H4 (cell line): ENCODE results near the gene PCBP3. TPM values are rescaled to one million over a fixed set of nuclear protein-coding genes. Genes with fewer than 3 reads are reported as not detected.
"Not testable (repeated sequence)": the region's sequence is repeated elsewhere in the genome, so short reads cannot be mapped to it uniquely, and the experiment has no call there.

ENCODE experiments used
- DNase-seq: peaks from one replicate; pipeline ENCODE4 v3.0.0-alpha.2; 2015; ENCODE audit warnings: low spot score
- total RNA-seq: library from RNA; depleted of rRNA; stranded (reverse); fragments of >200 nt; shearing (Covaris generic); gene quantifications from 2 replicates; pipeline ENCODE4 v1.2.3, GENCODE V29; 2014

The PCBP3 gene
- total RNA-seq, 1 experiment from 2014 or later = 6.1 TPM

DNA sequence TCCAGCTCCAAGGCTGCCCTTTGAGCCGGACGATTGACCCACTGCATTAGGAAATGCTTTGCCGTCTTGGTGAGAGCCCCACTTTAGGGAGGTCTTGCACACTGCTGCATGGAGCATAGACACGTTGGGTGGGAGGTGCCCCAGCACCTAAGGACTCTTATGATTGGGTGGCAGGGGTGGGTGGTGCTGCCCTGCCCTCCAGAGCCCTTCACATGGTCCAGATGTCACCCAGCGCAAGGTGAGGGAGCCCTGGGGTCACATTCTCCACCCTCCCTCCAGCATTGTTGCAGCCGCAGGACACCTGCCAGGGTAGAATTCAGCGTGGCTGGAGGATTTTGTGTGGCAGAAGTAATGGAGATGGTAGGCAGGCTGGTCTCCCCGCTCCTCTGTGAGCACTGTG, 200.7 kb downstream of the PCBP3 start:
- DNase-seq = no peak

DNA sequence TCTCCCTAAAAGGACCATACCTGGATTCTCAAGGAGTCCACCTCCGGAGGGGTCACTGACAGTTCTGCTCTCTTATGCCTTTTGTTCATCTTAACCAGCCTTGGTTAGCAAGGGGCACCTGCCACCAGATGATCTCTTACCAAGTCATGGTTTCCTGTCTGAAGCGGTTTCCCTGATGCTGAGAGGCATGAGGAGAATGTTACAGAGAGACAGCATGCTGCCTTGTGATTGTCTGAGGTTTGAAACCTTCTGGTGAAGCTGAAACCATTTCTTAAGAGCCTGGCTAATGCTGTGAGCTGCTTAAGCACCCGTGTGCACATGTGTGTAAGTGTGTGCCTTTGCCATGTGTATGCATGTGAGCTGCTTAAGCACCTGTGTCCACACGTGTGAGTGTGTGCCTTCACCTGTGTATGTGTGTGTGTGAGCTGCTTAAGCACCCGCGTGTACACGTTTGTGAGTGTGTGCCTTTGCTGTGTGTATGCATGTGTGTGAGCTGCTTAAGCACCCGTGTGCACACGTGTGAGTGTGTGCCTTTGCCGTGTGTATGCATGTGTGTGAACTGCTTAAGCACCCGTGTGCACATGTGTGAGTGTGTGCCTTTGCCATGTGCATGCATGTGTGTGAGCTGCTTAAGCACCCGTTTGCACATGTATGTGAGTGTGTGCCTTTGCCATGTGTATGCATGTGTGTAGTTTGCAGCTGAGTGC, 201.7 kb downstream of the PCBP3 start:
- DNase-seq = no peak

DNA sequence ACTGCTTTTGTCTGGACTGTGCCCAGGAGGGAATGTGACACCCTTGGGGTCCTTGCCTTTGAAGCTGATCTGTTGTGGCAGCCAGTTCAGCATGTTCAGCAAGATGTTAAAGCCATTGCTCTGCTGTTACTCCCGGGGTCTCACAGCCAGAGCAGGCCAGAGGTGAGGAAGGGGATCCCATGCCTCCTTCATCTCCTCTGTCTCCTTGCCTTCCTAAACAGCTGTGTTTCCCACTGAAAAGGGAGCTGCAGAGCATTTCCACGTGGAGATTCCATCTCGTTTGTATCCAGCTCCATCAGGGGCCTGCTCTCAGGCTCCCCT, 202.2 kb downstream of the PCBP3 start:
- no peak for DNase-seq

DNA sequence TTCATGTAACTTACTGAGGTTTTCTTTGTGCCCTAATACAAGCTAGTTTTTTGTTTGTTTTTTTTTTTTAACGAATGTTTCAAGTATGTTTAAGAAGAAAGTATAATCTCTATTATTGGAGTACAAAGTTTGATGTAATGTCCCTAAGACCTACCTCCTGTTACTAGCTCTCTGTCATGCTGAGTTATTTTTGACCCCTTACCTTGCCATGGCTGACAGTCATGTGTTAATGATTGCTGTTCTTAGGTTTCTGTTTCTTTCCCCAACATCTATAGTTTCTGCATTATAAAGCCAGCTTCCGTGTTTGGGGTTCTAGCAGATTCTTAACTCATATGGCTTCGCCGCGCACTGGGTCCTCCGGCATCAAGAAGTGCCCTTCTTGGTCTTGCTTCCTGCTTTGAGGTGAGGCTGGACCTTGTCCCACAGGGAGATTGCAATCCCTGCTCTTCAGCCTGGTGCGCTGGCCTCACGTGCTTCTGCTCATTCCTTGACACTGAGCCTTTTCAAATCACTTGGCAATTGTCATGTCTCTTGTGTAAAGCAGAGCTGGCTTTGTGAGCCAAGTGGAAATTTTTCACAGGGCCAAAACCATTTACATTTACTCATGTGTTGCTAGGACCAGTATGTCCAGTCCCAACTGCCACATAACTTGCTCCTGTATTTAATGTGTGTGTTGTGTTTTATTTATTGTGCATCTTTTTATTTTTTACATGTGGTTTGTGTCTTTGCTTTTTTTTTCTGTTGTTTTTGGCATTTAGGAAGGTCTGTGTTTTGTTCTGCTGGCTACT, 203.0 kb downstream of the PCBP3 start:
- no peak for DNase-seq

DNA sequence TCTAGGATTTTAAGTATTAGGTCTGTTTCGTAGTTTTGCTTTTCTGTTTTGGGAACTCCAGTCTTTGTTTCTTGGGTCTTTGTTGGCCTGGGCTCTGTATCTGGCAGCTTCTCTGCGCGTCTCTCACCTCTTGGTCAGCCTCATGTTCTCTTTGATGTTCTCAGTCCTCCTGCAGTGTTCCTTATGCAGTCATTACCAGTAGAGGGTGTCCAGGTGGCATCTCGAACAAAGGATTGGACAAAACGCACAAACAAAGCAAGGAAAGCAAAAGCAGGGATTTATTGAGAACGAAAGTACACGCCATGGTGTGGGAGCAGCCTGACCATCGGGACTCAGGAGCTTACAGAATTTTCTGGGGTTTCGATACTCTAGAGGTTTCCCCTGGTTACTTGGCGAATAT, 204.3 kb downstream of the PCBP3 start:
- no peak for DNase-seq

DNA sequence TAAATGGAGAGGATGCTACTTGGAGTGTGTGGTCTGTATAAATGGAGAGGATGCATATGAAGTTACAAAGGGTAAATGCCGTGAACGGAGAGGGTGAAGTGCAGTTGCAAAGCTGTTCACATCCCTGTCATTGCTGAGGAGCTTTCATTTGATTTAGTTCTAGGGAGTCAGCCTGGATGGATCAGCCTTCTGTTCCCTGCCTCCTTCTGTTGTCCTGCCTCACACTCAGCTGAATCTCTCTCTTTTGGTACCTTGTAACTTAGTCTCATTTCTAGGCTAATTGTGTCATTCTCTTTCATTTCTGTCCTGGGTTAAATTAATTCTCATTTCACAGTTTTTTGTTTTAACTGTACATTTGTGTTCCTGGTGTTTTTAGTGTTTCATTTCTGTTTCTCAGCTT, 204.8 kb downstream of the PCBP3 start:
- DNase-seq = no peak

DNA sequence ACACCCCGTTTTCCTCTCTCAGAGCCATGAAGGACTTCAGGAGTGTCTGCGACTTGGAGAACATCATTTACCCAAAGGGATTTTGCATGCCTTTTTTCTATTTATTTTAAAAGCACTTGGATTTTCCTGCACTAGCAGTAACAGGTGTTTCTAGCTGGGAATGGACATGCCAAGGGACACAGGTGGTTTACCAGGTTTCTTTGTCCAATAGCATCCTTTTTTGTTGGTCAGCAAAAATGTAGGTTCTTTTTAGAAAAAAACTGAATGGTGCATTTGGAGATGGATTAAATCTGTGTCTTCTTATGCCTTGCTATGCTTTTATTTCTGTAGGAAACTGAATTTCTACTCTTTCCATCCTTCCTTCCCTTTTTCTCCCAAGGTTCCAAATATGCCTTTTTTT, 205.3 kb downstream of the PCBP3 start:
- DNase-seq = no peak

DNA sequence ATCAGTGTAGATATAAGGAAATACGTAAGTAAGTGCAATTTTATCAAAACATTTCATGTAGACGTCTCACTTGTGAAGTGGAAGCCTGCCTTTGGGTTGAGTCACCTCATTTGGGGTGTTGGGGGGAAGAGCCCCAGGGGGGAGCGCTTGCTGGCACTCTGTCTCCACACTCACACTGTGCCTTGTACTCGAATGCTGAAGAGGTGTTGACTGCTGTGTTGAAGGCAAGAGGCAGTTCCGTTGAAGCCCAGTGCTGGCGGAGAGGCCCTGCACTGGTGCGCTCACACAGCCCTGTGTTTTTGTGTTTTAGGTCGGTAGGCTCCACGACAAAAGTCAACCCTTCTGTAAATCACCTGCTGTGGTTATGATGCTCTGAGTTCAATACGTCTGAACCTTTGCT, 206.1 kb downstream of the PCBP3 start:
- DNase-seq = no peak

DNA sequence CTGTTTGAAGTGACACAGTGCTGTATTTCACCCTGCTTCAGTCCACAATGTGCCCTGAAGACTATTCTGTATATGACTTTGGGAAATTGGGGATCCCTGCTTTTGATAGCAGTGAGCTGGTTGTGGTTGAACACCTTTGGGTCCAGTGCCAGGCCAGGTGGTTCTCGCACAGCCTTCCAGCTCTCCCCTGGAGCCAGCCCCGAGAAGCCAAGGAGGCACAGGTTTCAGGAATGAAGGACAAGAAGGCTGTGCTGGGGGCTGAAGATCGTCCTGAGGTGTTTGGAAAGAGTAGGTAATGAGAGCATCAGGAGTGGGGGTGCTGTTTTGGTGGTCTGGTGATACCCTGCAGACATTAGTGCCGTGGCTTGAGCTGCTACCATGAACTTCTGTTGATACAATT, 206.7 kb downstream of the PCBP3 start:
- DNase-seq = no peak

DNA sequence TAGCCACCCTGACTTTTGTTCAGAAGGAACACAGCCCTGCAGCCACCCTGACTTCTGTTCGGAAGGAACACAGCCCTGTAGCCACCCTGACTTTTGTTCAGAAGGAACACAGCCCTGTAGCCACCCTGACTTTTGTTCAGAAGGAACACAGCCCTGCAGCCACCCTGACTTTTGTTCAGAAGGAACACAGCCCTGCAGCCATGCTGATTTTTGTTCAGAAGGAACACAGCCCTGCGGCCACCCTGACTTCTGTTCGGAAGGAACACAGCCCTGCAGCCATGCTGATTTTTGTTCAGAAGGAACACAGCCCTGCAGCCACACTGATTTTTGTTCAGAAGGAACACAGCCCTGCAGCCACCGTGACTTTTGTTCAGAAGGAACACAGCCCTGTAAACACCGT, 208.9 kb downstream of the PCBP3 start:
- DNase-seq = not testable (repeated sequence)

DNA sequence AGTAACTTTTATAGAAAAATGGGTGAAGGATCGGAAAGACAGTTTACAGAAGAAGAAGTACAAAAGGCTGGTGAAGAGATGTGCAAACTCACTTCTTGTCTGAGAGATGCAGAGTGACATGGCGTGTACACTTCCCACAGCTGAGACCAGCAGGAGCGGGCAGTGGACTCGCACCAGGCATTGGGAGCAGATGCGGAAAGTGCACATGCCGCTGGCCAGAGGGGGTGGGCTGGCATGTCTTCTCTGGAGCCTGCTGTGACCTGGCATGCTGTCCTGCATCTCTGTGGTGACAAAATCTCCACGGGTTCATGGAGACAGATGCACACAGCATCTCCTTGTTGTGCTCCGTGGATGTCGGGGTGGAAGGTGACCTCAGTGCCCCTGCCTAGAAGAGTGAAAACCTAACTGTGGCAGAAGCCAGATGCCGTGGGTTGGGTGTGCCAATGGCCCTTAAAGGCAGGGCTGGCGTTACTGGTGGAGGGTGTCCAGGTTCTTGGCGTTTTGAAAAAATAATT, 209.4 kb downstream of the PCBP3 start:
- DNase-seq = no peak

DNA sequence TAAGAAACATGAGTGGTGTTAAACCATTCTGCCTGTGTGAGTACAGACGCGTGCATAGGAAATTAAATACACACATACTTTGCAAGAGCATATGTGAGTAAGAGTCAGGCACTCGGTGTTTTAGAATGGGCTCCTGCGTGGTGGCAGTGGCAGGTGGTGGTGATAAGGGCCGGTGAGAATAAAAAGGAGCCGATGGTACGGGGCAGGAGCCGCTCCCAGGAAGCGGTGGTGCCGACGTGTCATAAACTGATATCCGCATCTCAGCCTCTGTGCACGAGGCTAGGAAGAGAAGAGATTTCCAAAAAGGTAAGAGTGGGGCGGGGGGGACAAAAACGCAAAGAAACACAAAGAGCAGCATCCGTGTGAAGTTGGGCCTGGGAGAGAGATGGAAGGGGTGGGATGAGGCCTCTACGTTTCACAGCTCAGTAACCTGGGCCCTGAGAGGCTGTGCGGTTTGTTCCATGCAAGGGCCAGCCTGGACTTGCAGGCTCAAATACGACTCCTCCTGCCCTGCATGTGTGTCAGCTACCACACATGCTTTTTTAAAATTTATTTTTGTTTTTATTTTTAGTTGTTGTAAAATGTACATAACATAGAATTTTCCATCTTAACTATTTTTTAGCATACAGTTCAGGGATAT, 210.3 kb downstream of the PCBP3 start:
- no peak for DNase-seq

DNA sequence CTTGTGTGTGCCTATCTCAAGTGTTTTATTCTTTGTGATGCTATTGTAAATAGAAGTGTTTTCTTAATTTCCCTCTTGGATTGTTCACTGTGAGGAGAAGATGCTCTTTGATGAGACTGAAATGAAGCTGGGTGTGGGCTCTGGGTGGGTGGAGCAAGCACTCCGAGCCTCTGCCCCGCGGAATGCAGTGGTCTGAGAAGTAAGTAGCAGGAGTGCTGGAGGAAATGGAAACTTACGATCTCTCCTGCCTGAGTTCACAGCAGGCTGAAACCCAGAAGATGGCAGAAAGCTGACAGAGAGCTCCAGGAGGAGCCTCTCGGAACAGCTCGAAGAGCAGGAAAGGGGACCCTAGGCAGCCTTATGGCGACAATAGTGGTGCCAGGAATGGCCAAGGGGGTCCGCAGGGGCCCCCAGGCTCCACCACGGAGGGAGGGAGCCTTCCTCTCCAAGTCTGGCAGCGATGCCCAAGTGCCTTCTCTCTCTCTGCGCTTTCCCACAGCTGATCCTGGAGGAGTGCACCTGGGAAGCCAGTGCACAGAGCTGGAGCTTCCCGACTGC, 211.2 kb downstream of the PCBP3 start:
- DNase-seq = no peak

DNA sequence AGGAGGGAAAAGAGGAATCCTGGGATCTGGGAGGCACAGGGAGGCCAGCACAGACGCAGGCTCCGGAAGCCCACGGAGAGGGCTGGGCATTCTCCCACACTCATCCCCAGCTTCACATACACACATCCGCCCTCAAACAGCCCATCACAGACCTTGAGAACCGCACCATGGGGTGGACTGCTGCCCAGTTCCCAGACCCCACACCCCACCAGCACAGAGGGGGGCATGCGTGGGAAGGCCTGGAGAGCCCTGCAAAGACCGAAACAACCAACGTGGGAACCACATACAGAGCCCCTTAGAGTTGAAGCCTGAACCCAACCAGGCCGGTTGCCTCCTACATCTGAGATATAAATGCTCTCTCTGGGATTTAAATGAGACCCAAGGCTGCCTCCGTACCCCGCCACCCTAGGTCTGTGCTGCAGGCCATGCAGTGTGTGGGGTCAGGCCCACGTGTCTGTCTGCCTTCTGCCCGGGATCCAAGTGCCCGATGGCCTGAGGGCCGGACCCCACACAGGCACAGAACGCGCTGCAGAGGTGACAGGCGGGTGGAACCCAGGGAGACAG, 211.8 kb downstream of the PCBP3 start:
- DNase-seq = no peak

DNA sequence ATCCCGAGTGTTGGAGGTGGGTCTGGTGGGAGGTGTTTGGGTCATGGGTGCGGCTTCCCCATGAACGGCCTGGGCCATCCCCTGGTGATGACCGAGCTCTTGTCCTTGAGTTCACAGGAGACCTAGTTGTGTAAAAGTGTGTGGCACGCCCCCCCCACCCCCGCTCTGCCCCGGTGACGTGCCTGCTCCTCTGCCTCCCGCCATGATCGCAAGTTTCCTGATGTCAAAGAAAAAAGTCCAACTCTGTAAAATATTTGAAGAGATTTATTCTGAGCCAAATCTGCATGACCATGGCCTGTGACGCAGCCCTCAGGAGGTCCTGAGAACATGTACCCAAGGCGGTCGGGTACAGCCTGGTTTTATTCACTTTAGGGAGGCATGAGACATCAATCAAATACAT, 212.9 kb downstream of the PCBP3 start:
- DNase-seq = no peak

DNA sequence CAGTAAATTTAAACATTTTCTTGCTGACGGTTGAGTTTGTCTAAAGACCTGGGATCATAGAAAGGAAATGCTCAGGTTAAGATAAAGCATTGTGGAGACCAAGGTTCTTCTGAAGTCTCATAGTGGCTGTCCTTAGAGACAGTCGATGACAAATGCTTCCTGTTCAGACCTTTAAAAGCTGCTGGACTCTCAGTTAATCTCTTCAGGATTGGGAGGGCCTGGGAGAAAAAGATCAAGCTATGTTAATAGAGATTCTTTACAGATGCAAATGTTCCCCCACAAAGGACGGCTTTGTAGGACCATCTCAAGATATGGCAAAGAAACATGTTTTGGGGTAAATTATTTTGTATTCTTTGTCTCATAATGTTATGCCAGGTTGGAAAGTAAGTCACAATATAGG, 213.4 kb downstream of the PCBP3 start:
- DNase-seq = no peak

DNA sequence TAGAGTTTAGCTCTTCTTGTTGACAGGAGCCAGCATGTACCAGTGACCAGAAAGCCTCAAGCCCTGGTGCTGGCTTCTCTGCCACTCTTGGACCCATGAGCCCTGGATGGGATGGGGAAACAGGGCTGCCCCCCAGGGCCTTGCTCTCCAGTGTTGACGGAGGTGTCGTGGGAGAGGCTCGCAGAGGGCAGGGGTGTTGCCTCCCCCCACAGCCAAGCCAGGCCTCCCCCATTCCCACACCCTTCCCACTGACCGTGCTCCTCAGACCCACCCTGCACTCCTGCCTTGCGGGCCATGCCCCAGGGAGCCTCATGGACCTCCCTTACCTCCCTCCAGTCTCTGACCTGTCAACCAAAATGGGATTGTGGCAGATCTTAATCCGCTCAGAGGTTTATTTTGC, 214.2 kb downstream of the PCBP3 start:
- DNase-seq = no peak

DNA sequence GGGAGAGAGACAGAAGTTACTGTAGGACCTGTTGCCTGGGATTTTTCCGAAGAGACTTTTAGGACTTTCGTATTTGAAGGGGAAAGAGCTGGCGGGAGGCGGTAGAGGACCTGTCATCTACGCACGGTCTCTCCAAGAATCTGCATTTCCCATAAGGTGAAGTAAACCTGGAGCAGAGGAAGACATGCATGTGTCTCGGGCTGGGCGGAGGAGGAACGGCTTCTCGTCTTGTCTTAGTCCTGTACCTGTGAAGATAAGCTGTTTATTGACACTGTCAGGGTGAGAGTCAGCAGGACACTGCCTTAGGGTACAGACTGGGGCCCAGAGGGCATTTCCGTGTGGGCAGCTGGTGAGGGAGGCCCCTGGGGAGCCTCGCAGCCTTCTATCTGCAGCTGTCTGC, 214.7 kb downstream of the PCBP3 start:
- DNase-seq = no peak

DNA sequence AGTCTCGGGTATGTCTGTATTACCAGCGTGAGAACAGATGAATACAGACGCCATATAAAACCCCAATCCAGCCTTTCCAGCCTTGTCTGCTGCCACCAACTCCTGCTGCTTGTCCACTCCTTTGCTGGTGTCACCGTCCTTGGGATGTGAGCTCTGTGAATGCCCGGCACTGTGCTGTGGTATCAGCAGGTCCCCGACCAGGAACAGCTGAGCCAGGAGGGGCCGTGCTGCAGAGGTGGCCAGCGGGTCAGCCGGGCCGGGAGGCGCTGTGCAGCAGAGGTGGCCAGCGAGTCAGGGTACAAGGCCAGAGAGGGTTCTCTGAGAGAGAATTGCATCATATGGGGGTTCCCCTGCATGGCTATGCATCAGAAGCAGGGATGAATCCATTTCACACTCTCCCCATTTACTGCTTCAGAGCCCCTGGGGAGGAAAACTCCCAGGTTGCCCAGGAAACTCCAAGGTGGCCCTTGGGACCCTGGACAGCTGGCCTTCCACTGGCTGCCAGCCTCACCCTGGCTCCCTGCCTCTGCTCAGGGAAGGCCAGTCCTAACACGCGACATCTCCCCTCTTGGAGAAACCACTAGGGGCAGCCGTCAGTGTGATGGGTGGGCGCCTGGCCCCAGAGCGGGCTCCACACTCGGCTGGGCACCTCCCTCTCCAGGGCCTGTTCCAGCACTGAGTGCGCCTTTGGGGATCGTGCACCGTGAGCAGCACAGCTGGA, 215.7 kb downstream of the PCBP3 start:
- no peak for DNase-seq

DNA sequence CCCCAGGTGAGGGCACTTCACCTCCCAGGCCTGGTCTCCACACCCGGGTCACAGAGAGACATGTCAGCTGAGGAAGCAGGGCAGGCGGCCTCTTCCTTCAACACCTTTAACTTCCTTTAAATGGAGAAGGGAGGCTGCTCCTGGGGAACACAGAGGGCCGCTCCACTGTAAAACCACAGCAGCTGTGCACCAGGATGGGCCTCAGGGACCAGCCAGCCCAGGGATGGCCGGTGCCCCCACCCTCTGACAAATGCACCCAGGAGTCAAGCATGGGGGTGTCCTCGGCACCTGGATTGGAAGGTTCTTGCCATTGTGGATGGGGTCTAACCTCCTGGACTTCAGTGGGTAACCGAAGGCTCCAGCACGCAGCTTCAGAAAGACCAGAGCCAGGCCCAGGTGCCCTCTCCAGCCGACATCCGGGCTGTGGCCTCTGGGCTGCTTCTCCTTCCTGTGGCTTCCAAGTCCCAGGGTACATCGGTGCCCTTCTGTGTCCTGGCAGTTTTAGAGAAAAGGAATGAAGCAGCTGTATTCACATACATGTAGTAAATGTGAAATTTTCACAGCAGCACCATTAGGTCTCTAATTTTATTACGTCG, 216.3 kb downstream of the PCBP3 start:
- DNase-seq = no peak

DNA sequence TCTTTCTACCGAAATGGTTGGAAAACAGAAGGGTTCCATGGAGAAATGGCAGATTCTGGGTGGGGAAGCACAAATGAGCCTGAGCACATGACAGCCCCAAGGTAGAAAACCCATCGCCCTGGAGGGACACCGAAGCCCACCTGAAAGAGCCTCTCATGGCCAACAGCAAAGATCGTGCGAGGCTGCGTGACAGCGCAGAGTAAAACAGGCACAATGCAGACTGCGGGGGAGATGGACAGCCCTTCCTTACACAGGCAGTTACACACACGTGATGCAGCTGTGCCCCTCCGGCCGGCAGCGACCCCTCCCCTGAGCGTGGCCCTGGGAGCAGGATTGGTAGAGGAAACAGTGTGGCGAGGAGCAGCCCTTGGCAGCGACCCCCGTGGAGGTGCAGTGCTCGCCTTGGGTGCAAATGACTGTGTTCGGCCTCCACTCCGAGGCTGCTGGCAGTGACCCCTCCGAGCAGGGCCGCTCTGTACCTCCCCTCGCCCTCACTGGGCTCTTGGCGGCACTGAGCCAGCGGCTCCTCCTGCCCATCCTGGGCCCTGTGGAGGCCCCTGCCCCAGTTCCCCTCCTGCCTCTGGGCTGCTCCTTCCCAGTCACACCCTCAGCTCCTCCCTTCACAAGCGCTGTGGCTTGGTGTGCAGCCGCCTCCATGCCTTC, 217.1 kb downstream of the PCBP3 start:
- DNase-seq = no peak
